MCF 10A (cell line): ENCODE data around the gene MRPS35. TPM values are rescaled to one million over a fixed set of nuclear protein-coding genes. Genes with fewer than 3 reads are reported as not detected.

ENCODE experiments used
- BruUV-seq: library from RNA; stranded (reverse); fragments of 400-500 nt; replicated peaks from 2 replicates; lab custom pipeline; 2021; lab: Mats Ljungman, UMichigan
- CTCF ChIA-PET: fragments of 300-600 bp; sonication (Branson Sonifier 250); formaldehyde crosslinking; extraction: SDS; loops from one replicate; lab custom pipeline; 2021; ENCODE audit warnings: antibody characterized with exemption, inconsistent platforms; lab: Yijun Ruan, JAX
- POLR2A ChIA-PET: fragments of 300-600, 350-650 bp; sonication (Branson Sonifier 250); formaldehyde crosslinking; extraction: SDS; loops from one replicate; lab custom pipeline; 2020; ENCODE audit warnings: antibody characterized with exemption, inconsistent platforms; lab: Yijun Ruan, JAX
- DNase-seq: peaks from one replicate; pipeline ENCODE4 v3.0.0-alpha.2; 2018; ENCODE audit not compliant: unreplicated experiment
- H3K27ac Mint-ChIP-seq: one replicate; pipeline ENCODE4 v1.8.0; 2022; ENCODE audit warnings: mild to moderate bottlenecking, low read depth, mixed read lengths; ENCODE audit not compliant: unreplicated experiment
- H3K27me3 Mint-ChIP-seq: one replicate; pipeline ENCODE4 v1.8.0; 2022; ENCODE audit warnings: mixed read lengths; ENCODE audit not compliant: insufficient read depth, unreplicated experiment
- H3K36me3 Mint-ChIP-seq: one replicate; pipeline ENCODE4 v1.8.0; 2022; ENCODE audit warnings: mild to moderate bottlenecking, moderate library complexity, mixed read lengths; ENCODE audit not compliant: insufficient read depth, unreplicated experiment
- H3K4me1 Mint-ChIP-seq: one replicate; pipeline ENCODE4 v1.8.0; 2022; ENCODE audit warnings: mixed read lengths; ENCODE audit not compliant: insufficient read depth, unreplicated experiment
- H3K4me3 Mint-ChIP-seq: one replicate; pipeline ENCODE4 v1.8.0; 2022; ENCODE audit warnings: mild to moderate bottlenecking, moderate library complexity, mixed read lengths; ENCODE audit not compliant: unreplicated experiment
- H3K9me3 Mint-ChIP-seq: one replicate; pipeline ENCODE4 v1.8.0; 2022; ENCODE audit warnings: mixed read lengths; ENCODE audit not compliant: unreplicated experiment
- intact Hi-C: fragments of 100-400 bp; cut with micrococcal nuclease; formaldehyde crosslinking; loops from 2 replicates; pipeline ENCODE4 v1.14.1; 2022
- total RNA-seq: library from RNA; stranded (reverse); gene quantifications from 2 replicates; pipeline ENCODE4 v1.2.3, GENCODE V29; 2022
- TF ChIP-seq, protein P1 (sequence below): fragments of 200-600 bp; IDR thresholded peaks from one replicate; pipeline ENCODE4 v1.8.0; 2022; ENCODE audit warnings: antibody characterized with exemption, mild to moderate bottlenecking; ENCODE audit not compliant: unreplicated experiment

MRPS35 gene
- total RNA-seq, 1 experiment from 2014 or later = 69.0 TPM

DNA sequence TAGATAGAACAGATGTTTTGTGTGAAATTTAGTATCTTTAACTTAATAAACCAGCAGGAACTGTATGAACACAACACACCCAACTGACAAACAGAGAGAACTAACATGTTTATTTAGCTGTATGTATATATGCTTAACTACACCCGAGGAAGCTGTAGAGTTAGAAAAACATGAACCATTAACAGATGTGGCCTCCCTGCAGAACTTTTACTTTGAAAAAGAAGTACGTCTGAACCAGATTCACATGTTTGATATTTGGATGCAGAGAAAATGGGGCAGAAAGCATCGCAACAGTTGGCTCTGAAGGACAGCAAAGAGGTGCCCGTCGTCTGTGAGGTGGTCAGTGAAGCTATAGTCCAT lies 14.4 kb upstream of the MRPS35 start, which contains the start of gene REP15:
TSS of gene REP15 (plus strand) at position 155 of the 360 bp plus-strand sequence. CDS start at position 271, 116 bp downstream.
- ChIA-PET POLR2A (no interaction called here), CTCF (interaction anchor here (1.3 kb wide), 1 partner anchor 11 kb away, joined by 4 read pairs; no protein-coding TSS in a partner anchor)
- DNase-seq = no peak
- intact Hi-C loops = no loop called here
- TF ChIP-seq, protein P1, sequence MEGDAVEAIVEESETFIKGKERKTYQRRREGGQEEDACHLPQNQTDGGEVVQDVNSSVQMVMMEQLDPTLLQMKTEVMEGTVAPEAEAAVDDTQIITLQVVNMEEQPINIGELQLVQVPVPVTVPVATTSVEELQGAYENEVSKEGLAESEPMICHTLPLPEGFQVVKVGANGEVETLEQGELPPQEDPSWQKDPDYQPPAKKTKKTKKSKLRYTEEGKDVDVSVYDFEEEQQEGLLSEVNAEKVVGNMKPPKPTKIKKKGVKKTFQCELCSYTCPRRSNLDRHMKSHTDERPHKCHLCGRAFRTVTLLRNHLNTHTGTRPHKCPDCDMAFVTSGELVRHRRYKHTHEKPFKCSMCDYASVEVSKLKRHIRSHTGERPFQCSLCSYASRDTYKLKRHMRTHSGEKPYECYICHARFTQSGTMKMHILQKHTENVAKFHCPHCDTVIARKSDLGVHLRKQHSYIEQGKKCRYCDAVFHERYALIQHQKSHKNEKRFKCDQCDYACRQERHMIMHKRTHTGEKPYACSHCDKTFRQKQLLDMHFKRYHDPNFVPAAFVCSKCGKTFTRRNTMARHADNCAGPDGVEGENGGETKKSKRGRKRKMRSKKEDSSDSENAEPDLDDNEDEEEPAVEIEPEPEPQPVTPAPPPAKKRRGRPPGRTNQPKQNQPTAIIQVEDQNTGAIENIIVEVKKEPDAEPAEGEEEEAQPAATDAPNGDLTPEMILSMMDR = no peak
- peaks cover 34% of the 10 kb centered on the region for H3K36me3 Mint-ChIP-seq
- H3K27me3 Mint-ChIP-seq = no peaks in the 10 kb centered on the region
- BruUV-seq = no TSS peak
- H3K4me3 Mint-ChIP-seq = no peak within 1 kb of the TSS
- H3K4me1 Mint-ChIP-seq = no peaks in the 10 kb centered on the region
- H3K9me3 Mint-ChIP-seq = no peaks in the 10 kb centered on the region
- no peak within 1 kb of the TSS for H3K27ac Mint-ChIP-seq

DNA sequence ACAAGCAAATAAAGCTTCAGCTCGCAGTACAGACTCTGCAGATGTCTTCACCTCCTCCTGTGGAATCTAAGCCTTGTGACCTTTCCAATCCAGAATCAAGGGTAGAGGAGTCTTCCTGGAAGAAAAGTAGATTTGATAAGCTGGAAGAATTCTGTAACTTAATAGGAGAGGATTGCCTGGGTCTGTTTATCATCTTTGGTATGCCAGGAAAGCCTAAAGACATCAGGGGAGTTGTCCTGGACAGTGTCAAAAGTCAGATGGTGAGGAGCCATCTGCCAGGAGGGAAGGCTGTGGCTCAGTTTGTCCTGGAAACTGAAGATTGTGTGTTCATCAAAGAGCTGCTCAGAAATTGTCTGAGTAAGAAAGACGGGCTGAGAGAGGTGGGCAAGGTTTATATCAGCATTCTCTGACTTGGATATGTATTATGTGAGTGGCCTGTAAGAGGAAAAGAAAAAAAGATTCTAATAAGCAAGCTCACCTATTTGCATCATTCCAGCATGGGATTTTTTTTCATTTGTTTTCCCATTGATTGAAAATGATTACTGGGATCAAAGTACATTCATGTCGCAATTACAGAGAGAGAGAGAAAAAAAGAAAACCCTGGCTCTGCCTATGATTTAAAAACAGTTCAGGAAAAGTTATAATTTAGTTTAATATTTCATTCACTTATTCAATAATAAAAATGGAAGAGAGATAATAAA lies 13.6 kb upstream of the MRPS35 start:
- POLR2A ChIA-PET = interaction anchor here (1.3 kb wide), 1 partner anchor 9 kb away, joined by 13 read pairs; no protein-coding TSS in a partner anchor

DNA sequence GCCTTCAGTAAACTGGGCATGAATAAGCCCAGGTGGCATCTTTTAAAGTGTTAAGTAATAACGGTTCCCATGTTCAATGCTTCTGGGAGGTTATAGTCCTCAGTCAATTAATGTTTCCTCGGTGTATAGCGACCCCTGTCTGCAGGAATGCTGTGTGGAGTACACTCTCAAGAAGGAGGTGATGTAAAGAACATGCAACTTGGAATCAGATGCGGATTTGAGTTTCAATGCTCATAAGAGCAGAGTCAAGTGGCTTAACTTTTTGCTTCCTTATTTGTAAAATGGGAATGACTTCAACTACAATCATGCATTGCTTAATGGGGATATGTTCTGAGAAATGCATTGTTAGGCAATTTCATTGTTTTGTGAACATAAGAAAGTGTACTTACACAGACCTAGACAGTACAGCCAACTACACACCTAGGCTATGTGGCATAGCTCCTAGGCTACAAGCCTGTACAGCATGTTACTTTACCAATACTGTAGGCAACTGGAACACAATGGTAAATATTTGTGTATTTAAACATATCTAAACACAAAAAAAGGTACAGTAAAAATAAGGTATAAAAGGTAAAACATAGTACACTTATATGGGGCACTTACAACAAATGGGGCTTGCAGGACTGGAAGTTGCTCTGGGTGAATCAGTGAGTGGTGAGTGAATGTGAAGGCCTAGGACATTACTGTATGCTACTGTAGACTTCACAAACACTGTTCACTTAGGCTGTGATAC lies 6.7 kb upstream of the MRPS35 start:
- peaks cover 11% of the 10 kb centered on the region for H3K36me3 Mint-ChIP-seq
- H3K27ac Mint-ChIP-seq = peak overlapping the region; percentile 51
- no peaks in the 10 kb centered on the region for H3K9me3 Mint-ChIP-seq
- ChIA-PET POLR2A (interaction anchor here (0.7 to 1.3 kb wide), 4 partner anchors 62 to 199 kb away, joined by 3 to 4 read pairs (median 4); partner anchors contain the start of gene PPFIBP1), CTCF (interaction anchor here (0.6 to 2.4 kb wide), 16 partner anchors 12 to 460 kb away, joined by 3 to 18 read pairs (median 4); partner anchors contain the start of gene STK38L)
- peaks cover 6% of the 10 kb centered on the region for H3K4me1 Mint-ChIP-seq
- DNase-seq = peak; percentile 88
- TF ChIP-seq, protein P1 = peak; percentile 88
- no TSS peak for BruUV-seq
- no peaks in the 10 kb centered on the region for H3K27me3 Mint-ChIP-seq
- intact Hi-C loops = loop anchor here (1.0 to 5.0 kb wide), 3 partner anchors 52 to 767 kb away; partner anchors contain the start of genes FGFR1OP2 and INTS13
- no peak overlapping the region for H3K4me3 Mint-ChIP-seq

More for the DNA sequence above, 13.6 kb upstream of the MRPS35 start:
- H3K4me3 Mint-ChIP-seq = no peak overlapping the region
- no peak overlapping the region for H3K27ac Mint-ChIP-seq
- intact Hi-C loops = no loop called here
- H3K9me3 Mint-ChIP-seq = no peaks in the 10 kb centered on the region
- CTCF ChIA-PET = interaction anchor here (0.6 kb wide), 1 partner anchor 16 kb away, joined by 3 read pairs; no protein-coding TSS in a partner anchor
- no peaks in the 10 kb centered on the region for H3K4me1 Mint-ChIP-seq
- BruUV-seq = no TSS peak
- H3K27me3 Mint-ChIP-seq = no peaks in the 10 kb centered on the region
- TF ChIP-seq, protein P1 = no peak
- no peak for DNase-seq
- H3K36me3 Mint-ChIP-seq = peaks cover 27% of the 10 kb centered on the region

DNA sequence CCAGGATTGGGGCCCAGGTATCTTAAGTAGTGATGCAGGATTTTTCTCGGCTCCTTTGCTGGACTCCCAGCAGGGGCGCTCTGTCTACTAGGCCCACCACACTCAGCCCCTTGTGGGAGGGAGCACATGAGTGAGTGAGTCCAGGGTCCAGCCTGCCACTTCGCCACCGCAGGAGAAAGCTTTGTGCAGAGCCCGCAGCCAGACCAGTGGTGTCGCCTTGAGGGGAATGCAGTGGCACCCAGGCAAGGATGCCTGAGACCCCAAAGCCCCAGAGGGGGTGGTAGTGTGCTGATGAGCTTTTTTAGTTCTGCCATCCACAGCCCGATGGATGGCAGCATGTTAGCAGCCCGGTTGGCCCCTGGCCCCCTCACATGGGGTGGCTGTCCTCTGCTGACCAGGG lies 5.4 kb upstream of the MRPS35 start:
- H3K27ac Mint-ChIP-seq = no peak overlapping the region
- TF ChIP-seq, protein P1 = no peak
- H3K36me3 Mint-ChIP-seq = peaks cover 11% of the 10 kb centered on the region
- intact Hi-C loops = no loop called here
- no peaks in the 10 kb centered on the region for H3K27me3 Mint-ChIP-seq
- H3K4me1 Mint-ChIP-seq = peaks cover 6% of the 10 kb centered on the region
- H3K4me3 Mint-ChIP-seq = no peak overlapping the region
- CTCF ChIA-PET = interaction anchor here (0.5 kb wide), 1 partner anchor 260 kb away, joined by 3 read pairs; no protein-coding TSS in a partner anchor
- DNase-seq = no peak
- BruUV-seq = no TSS peak
- H3K9me3 Mint-ChIP-seq = no peaks in the 10 kb centered on the region
- POLR2A ChIA-PET = no interaction called here
